ENCODE data around the gene STK31.
"Not testable (repeated sequence)": the region's sequence is repeated elsewhere in the genome, so short reads cannot be mapped to it uniquely, and the experiment has no call there.

STK31 gene

DNA sequence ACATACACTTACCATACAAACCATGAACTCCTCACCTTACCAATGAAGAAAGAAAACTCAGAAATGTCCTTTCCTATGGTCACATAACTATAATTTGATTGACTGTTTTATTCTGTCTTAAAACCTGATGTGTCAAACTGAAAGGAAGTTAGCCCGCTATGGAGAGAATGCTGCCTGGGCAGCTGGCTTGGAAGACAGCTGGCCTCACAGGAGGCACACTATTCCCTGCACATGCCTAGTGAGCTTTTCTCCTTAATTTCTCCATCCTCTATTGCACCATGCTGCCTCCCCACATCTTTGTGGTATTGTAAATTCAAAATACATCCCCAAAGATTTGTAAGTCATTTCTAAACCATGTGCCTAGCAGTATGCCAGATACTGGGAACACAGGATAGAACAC lies 163.3 kb downstream of the STK31 start:
- no peak overlapping the region for H3K4me3 Mint-ChIP-seq
- H3K27ac Mint-ChIP-seq: no peak overlapping the region
- H3K36me3 Mint-ChIP-seq (ENCODE audit: low read depth): no peaks in the 10 kb centered on the region
- TF ChIP-seq, protein P1, sequence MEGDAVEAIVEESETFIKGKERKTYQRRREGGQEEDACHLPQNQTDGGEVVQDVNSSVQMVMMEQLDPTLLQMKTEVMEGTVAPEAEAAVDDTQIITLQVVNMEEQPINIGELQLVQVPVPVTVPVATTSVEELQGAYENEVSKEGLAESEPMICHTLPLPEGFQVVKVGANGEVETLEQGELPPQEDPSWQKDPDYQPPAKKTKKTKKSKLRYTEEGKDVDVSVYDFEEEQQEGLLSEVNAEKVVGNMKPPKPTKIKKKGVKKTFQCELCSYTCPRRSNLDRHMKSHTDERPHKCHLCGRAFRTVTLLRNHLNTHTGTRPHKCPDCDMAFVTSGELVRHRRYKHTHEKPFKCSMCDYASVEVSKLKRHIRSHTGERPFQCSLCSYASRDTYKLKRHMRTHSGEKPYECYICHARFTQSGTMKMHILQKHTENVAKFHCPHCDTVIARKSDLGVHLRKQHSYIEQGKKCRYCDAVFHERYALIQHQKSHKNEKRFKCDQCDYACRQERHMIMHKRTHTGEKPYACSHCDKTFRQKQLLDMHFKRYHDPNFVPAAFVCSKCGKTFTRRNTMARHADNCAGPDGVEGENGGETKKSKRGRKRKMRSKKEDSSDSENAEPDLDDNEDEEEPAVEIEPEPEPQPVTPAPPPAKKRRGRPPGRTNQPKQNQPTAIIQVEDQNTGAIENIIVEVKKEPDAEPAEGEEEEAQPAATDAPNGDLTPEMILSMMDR (IDR thresholded peaks at IDR 0.05; ENCODE audit: unreplicated experiment in 3 of 3): no peak
- no peaks in the 10 kb centered on the region for H3K4me1 Mint-ChIP-seq
- H3K9me3 Mint-ChIP-seq: peaks cover 3% of the 10 kb centered on the region
- peaks cover 4% of the 10 kb centered on the region for H3K27me3 Mint-ChIP-seq (ENCODE audit: low read depth)

DNA sequence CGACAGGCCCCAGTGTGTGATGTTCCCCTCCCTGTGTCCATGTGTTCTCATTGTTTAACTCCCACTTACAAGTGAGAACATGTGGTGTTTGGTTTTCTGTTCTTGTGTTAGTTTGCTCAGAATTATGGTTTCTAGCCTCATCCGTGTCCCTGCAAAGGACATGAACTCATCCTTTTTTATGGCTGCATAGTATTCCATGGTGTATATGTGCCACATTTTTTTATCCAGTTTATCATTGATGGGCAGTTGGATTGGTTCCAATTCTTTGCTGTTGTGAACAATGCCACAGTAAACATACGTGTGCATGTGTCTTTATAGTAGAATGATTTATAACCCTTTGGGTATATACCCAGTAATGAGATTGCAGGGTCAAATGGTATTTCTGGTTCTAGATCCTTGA lies 166.5 kb downstream of the STK31 start:
- not testable (repeated sequence) for H3K27me3 Mint-ChIP-seq (ENCODE audit: low read depth); H3K27ac Mint-ChIP-seq; H3K36me3 Mint-ChIP-seq (ENCODE audit: low read depth); H3K9me3 Mint-ChIP-seq; H3K4me3 Mint-ChIP-seq; H3K4me1 Mint-ChIP-seq

Measured in nephron (organoid).